Common myeloid progenitor, CD34-positive (primary cell): ENCODE results near the gene COL15A1.

Experiments used
- CTCF ChIA-PET: fragments of 350-600 bp; sonication (Branson Sonifier 250); formaldehyde crosslinking; loops from one replicate; lab custom pipeline; 2021; ENCODE audit warnings: antibody characterized with exemption; lab: Charles Lee
- POLR2A ChIA-PET: fragments of 350-600 bp; sonication (Branson Sonifier 250); formaldehyde crosslinking; loops from one replicate; lab custom pipeline; 2021; ENCODE audit warnings: antibody characterized with exemption; lab: Charles Lee
- DNase-seq, 3 donors: peaks; one replicate each; pipeline versions ENCODE4 v3.0.0 to v3.0.0-alpha.2; 2013
- H3K27ac ChIP-seq, 2 experiments: 1 replicate in 1 of 2; 2 replicates in 1 of 2; pipeline ENCODE4 v1.7.0; 2013; ENCODE audit warnings: inconsistent platforms in 2 of 2, low read length in 2 of 2, mild to moderate bottlenecking in 2 of 2, low read depth in 1 of 2, moderate library complexity in 1 of 2; ENCODE audit not compliant: severe bottlenecking in 2 of 2, insufficient read depth in 1 of 2, poor library complexity in 1 of 2
- H3K27me3 ChIP-seq, 5 experiments: replicated peaks in 2 of 5; 1 replicate in 3 of 5; 2 replicates in 2 of 5; pipeline versions ENCODE4 v1.6.1 to v1.7.0; 2013; ENCODE audit warnings: low read length in 4 of 5, mild to moderate bottlenecking in 2 of 5, moderate library complexity in 2 of 5, inconsistent platforms in 1 of 5; ENCODE audit not compliant: insufficient read depth in 5 of 5, control insufficient read depth in 4 of 5
- H3K36me3 ChIP-seq, 4 experiments: 1 replicate in 2 of 4; 2 replicates in 2 of 4; pipeline versions ENCODE4 v1.6.1 to v1.7.0; 2013; ENCODE audit warnings: low read length in 3 of 4, control low read depth in 1 of 4, mild to moderate bottlenecking in 1 of 4; ENCODE audit not compliant: control insufficient read depth in 4 of 4, insufficient read depth in 4 of 4
- H3K4me1 ChIP-seq, 4 experiments: 1 replicate in 3 of 4; 2 replicates in 1 of 4; pipeline versions ENCODE4 v1.6.1 to v1.7.1; 2013; ENCODE audit warnings: low read length in 3 of 4, mild to moderate bottlenecking in 3 of 4, control low read depth in 1 of 4, inconsistent platforms in 1 of 4, moderate library complexity in 1 of 4; ENCODE audit not compliant: control insufficient read depth in 4 of 4, insufficient read depth in 4 of 4; ENCODE audit errors: control extremely low read depth in 1 of 4
- H3K4me3 ChIP-seq, 7 experiments: 1 replicate in 4 of 7; 2 replicates in 3 of 7; pipeline versions ENCODE4 v1.5.1 to v1.7.0; 2013; ENCODE audit warnings: mild to moderate bottlenecking in 7 of 7, low read length in 6 of 7, moderate library complexity in 6 of 7, inconsistent platforms in 2 of 7, low read depth in 2 of 7, control low read depth in 1 of 7; ENCODE audit not compliant: insufficient read depth in 4 of 7, control insufficient read depth in 1 of 7; ENCODE audit errors: extremely low read depth in 1 of 7
- H3K9me3 ChIP-seq, 5 experiments: 1 replicate in 4 of 5; 2 replicates in 1 of 5; pipeline versions ENCODE4 v1.6.1 to v1.7.1; 2013; ENCODE audit warnings: low read length in 4 of 5, mild to moderate bottlenecking in 2 of 5, inconsistent platforms in 1 of 5, low read depth in 1 of 5, moderate library complexity in 1 of 5; ENCODE audit not compliant: control insufficient read depth in 4 of 5, insufficient read depth in 2 of 5; ENCODE audit errors: control extremely low read depth in 1 of 5
- WGBS: methylation state at CpG from one replicate; pipeline ENCODE4 v1.1.5; 2013; ENCODE audit not compliant: insufficient coverage; 5-methylcytosine and 5-hydroxymethylcytosine counted together

The COL15A1 gene

DNA sequence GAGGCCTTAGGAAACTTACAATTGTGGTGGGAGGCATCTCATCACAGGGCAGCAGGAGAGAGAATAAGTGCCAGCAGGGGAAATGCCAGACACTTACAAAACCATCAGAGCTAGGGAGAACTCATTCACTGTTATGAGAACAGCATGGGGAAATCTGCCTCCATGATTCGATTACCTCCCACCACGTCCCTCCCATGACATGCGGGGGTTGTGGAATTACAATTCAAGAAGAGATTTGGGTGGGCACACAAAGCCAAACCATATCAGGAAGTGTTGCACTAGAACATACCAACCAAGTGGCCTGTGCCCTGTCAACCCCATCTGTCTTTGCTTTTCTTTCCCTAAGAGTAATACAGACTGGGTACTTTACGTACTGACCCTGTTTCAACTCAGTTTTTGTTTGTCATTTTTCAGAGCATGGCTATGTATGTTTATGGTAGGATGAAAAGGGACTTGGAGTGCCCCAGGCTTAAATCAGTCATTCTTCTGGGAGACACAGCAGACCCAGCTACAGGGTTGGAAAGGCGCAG lies 102.9 kb downstream of the COL15A1 start:
- no peak overlapping the region for H3K4me3 ChIP-seq
- H3K4me1 ChIP-seq, result peaks cover 0 to 18% (median 0%) of the 10 kb centered on the region in 4 experiments
- no peaks in the 10 kb centered on the region for H3K36me3 ChIP-seq
- POLR2A ChIA-PET, result no interaction called here
- H3K27me3 ChIP-seq, result no peaks in the 10 kb centered on the region
- no peak for DNase-seq
- H3K9me3 ChIP-seq, result peaks cover 0 to 11% (median 6%) of the 10 kb centered on the region in 5 experiments
- H3K27ac ChIP-seq, result no peak overlapping the region
- WGBS, result 98% methylated on average over 4 of the region's 5 CpGs
- CTCF ChIA-PET, result interaction anchor here (1.1 kb wide), 1 partner anchor 94 kb away, joined by 3 read pairs; no protein-coding TSS in a partner anchor

DNA sequence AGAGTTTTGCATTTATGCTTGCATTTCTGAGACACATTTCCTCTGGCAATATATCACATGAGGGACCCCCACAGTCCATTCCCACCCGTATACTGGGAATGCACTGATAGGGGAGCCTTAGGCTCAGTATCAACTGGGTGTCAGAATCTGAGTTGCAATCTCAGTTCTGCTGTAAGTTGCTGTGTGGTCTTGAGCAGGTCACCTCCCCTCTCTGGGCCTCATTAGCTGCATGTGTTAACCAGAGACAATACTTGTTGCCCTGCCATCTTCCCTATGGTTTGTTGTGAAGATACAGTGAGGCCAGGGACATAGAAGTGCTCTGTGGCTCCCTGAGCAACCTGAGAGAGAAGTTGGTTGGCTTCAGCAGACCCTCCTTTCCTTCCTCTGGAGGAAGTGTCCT lies 105.5 kb downstream of the COL15A1 start:
- no peaks in the 10 kb centered on the region for H3K27me3 ChIP-seq
- DNase-seq, result no peak
- CTCF ChIA-PET, result interaction anchor here (2.1 to 2.3 kb wide), 2 partner anchors 9 to 10 kb away, joined by 5 to 6 read pairs; no protein-coding TSS in a partner anchor
- POLR2A ChIA-PET, result no interaction called here
- H3K4me1 ChIP-seq, result peaks cover 5 to 39% (median 14%) of the 10 kb centered on the region in 4 experiments
- H3K36me3 ChIP-seq, result no peaks in the 10 kb centered on the region
- H3K9me3 ChIP-seq, result peaks cover 0 to 8% (median 5%) of the 10 kb centered on the region in 5 experiments
- no peak overlapping the region for H3K4me3 ChIP-seq
- no CpG with 5 or more reads among the region's 1 CpG for WGBS
- H3K27ac ChIP-seq, result no peak overlapping the region

DNA sequence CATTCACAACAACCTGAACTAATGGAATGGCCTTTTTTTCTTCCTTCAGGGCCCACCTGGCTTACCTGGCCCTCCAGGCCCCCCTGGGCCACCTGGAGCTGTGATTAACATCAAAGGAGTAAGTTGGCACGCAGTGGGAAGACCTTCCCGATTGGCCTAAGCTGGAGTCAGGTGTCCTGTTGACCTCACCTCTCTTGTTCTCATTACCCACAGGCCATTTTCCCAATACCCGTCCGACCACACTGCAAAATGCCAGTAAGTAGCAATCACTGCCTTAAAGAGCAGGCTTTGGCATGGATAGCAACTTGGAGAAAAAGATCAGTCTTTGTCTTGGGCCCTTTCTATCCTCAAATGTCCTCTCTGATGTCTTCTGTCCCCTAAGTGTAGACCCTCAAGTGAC lies 105.9 kb downstream of the COL15A1 start:
- H3K36me3 ChIP-seq, result no peaks in the 10 kb centered on the region
- ChIA-PET POLR2A (no interaction called here), CTCF (interaction anchor here (0.8 to 2.3 kb wide), 3 partner anchors 8 to 49 kb away, joined by 4 to 6 read pairs (median 5); no protein-coding TSS in a partner anchor)
- no peaks in the 10 kb centered on the region for H3K27me3 ChIP-seq
- peaks cover 0 to 5% (median 1%) of the 10 kb centered on the region in 5 experiments for H3K9me3 ChIP-seq
- 100% methylated on average over 4 of the region's 4 CpGs for WGBS
- no peak for DNase-seq
- no peak overlapping the region for H3K4me3 ChIP-seq
- H3K4me1 ChIP-seq, result peaks cover 5 to 41% (median 14%) of the 10 kb centered on the region in 4 experiments
- no peak overlapping the region for H3K27ac ChIP-seq

GRCh38 chr9:99050292-99050911 lies 106.7 kb downstream of the COL15A1 start:
- Histone ChIP-seq H3K4me3 (no peak overlapping the region), H3K4me1 (peaks cover 5 to 45% (median 14%) of the 10 kb centered on the region in 4 experiments), H3K27ac (no peak overlapping the region), H3K9me3 (no peaks in the 10 kb centered on the region), H3K27me3 (no peaks in the 10 kb centered on the region), H3K36me3 (no peaks in the 10 kb centered on the region)
- DNase-seq, result no peak
- CTCF ChIA-PET, result interaction anchor here (0.8 to 6.2 kb wide), 3 partner anchors 9 to 89 kb away, joined by 4 to 48 read pairs (median 6); no protein-coding TSS in a partner anchor
- POLR2A ChIA-PET, result no interaction called here
- 97% methylated on average over 8 of the region's 10 CpGs for WGBS

DNA sequence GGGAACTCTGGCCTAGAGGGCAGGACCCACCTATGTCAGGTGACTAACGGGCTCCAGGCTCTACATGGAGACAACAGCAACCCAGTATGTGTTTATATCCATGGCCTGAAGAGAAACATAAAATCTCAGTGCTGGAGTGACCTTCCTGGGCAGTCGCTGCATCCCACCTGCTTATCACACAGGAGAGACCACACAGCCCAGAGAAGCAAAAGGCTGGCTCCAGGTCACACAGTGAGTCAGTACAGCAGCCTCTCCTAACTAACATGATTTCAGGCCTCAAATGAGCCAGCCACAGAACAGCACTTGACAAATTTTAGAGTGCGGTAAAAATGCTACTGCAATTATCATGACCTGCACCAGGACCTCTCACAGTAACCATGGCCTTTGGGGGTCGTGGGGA lies 107.2 kb downstream of the COL15A1 start:
- H3K4me3 ChIP-seq, result no peak overlapping the region
- H3K27ac ChIP-seq, result no peak overlapping the region
- ChIA-PET POLR2A (no interaction called here), CTCF (interaction anchor here (1.8 to 6.2 kb wide), 3 partner anchors 9 to 203 kb away, joined by 3 to 48 read pairs (median 6); no protein-coding TSS in a partner anchor)
- peaks cover 5 to 49% (median 14%) of the 10 kb centered on the region in 4 experiments for H3K4me1 ChIP-seq
- H3K27me3 ChIP-seq, result no peaks in the 10 kb centered on the region
- no peaks in the 10 kb centered on the region for H3K9me3 ChIP-seq
- no peak for DNase-seq
- whole genome bisulfite sequencing, result 97% methylated on average over 3 of the region's 4 CpGs
- no peaks in the 10 kb centered on the region for H3K36me3 ChIP-seq

DNA sequence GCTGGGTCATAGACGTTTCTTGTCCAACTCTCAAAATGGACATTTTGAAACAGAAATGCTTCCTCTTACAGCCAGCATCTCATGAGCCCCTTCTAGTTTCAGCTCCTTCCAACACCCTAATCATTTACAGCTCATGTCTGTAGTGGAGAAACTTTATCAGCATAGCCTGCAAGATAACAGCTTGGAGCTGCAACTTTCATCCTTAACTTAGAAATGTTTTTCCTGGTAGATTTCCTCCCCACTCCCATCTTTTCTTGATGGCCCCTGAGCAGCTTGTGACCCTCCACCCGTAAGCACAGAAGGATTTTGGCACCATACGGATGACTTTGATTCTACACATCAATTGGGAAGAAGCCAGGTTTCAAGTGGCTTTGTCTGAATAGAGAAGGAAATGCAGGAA lies 107.7 kb downstream of the COL15A1 start:
- 94% methylated on average over 3 of the region's 3 CpGs for WGBS
- Histone ChIP-seq H3K4me1 (peaks cover 10 to 54% (median 16%) of the 10 kb centered on the region in 4 experiments), H3K27ac (no peak overlapping the region), H3K27me3 (no peaks in the 10 kb centered on the region), H3K4me3 (no peak overlapping the region), H3K36me3 (no peaks in the 10 kb centered on the region), H3K9me3 (no peaks in the 10 kb centered on the region)
- no peak for DNase-seq
- ChIA-PET CTCF (interaction anchor here (1.8 to 6.2 kb wide), 2 partner anchors 88 to 203 kb away, joined by 3 to 48 read pairs; no protein-coding TSS in a partner anchor), POLR2A (no interaction called here)

DNA sequence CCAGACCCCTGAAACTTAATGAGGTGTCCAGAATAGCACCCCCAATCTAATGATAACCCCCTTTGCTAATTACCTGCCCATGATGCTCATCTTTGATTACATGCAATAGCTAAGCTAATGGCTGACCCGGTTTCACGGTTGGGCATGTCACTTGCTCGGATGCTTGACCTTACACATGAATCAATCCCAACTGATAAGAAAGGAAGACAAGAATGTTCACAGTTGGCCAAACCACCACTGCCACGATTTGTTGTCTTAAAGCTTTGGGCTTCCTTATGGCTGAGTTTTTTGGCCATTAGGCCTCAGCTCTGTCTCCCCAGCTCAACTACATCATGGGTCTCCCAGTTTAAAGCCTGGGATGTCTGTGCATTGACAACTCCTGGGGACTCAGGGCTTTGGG lies 108.1 kb downstream of the COL15A1 start:
- ChIA-PET CTCF (interaction anchor here (1.2 to 6.2 kb wide), 4 partner anchors 8 to 204 kb away, joined by 3 to 48 read pairs (median 5); no protein-coding TSS in a partner anchor), POLR2A (interaction anchor here (0.6 kb wide), 1 partner anchor 50 kb away, joined by 3 read pairs; no protein-coding TSS in a partner anchor)
- no peaks in the 10 kb centered on the region for H3K9me3 ChIP-seq
- H3K4me1 ChIP-seq, result peaks cover 11 to 58% (median 18%) of the 10 kb centered on the region in 4 experiments
- H3K36me3 ChIP-seq, result no peaks in the 10 kb centered on the region
- H3K27me3 ChIP-seq, result no peaks in the 10 kb centered on the region
- 100% methylated on average over 4 of the region's 4 CpGs for WGBS
- no peak for DNase-seq
- no peak overlapping the region for H3K4me3 ChIP-seq
- no peak overlapping the region for H3K27ac ChIP-seq
